ENCODE measurements around the gene PTPN20. TPM values are rescaled to one million over a fixed set of nuclear protein-coding genes. Genes with fewer than 3 reads are reported as not detected.
"Not testable (repeated sequence)": the region's sequence is repeated elsewhere in the genome, so short reads cannot be mapped to it uniquely, and the experiment has no call there.

PTPN20 gene
- total and polyA plus RNA-seq, 5 donors from 2014 or later, result 0.17 to 0.69 (median 0.44) TPM; not detected in 2

DNA sequence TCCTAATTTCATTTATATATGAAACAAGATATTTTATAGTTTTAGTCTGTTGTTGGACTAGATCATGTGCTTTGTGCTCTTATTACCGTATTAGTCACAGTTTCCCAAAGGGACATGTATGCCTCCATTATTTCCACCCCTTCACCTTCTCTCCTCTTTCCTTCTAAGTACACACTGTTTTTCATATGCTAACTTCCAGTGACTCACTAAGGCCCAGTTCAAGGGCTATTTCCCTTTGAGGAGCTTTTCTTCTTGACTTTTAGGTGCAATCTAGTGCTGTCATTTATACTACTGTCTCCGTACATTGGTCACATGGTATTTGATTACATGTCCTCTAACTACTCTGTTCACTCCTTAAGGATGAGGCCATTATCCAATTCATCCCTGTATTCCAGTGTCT, 55.8 kb downstream of the PTPN20 start:
- ATAC-seq (ENCODE audit: low read depth in 2 of 2); H3K27me3 ChIP-seq (ENCODE audit: control insufficient read depth, insufficient read depth, low read length); H3K9me3 ChIP-seq (ENCODE audit: control insufficient read depth in 2 of 2, low read length in 2 of 2); H3K27me3 Mint-ChIP-seq; H3K4me1 ChIP-seq (ENCODE audit: control insufficient read depth, insufficient read depth, low read length, poor library complexity, severe bottlenecking); H3K9me3 Mint-ChIP-seq; H3K4me3 ChIP-seq (ENCODE audit: low read depth, low read length); H3K36me3 Mint-ChIP-seq; H3K27ac ChIP-seq (ENCODE audit: insufficient read depth, low read length, poor library complexity, severe bottlenecking); H3K4me1 Mint-ChIP-seq; H3K27ac Mint-ChIP-seq; DNase-seq; H3K36me3 ChIP-seq (ENCODE audit: control insufficient read depth, insufficient read depth, low read length); H3K4me3 Mint-ChIP-seq: not testable (repeated sequence)

DNA sequence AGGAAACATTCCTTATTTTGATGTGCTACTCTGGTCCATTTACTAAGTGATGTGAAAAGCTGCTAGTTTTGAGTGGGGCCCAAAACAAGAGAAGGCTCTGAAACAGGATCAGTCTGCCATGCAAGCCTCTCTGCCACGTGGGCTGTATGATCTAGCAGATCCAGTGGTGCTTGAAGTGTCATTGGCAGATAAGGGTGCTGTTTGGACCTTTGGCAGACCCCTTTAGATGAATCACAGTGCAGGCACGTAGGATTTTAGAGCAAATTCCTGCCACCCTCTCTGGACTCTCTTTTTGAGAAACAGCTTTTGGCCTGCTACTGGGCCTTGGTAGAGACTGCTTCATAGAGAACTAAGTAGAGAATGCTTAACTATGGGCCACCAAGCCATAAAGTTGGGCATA, 69.0 kb downstream of the PTPN20 start:
- H3K27me3 ChIP-seq (ENCODE audit: control insufficient read depth, insufficient read depth, low read length); H3K9me3 ChIP-seq (ENCODE audit: control insufficient read depth in 2 of 2, low read length in 2 of 2); H3K27me3 Mint-ChIP-seq; H3K9me3 Mint-ChIP-seq; H3K4me3 Mint-ChIP-seq; H3K4me3 ChIP-seq (ENCODE audit: low read depth, low read length); H3K36me3 Mint-ChIP-seq; H3K4me1 ChIP-seq (ENCODE audit: control insufficient read depth, insufficient read depth, low read length, poor library complexity, severe bottlenecking); DNase-seq; H3K27ac Mint-ChIP-seq; ATAC-seq (ENCODE audit: low read depth in 2 of 2); H3K27ac ChIP-seq (ENCODE audit: insufficient read depth, low read length, poor library complexity, severe bottlenecking); H3K36me3 ChIP-seq (ENCODE audit: control insufficient read depth, insufficient read depth, low read length); H3K4me1 Mint-ChIP-seq: not testable (repeated sequence)

DNA sequence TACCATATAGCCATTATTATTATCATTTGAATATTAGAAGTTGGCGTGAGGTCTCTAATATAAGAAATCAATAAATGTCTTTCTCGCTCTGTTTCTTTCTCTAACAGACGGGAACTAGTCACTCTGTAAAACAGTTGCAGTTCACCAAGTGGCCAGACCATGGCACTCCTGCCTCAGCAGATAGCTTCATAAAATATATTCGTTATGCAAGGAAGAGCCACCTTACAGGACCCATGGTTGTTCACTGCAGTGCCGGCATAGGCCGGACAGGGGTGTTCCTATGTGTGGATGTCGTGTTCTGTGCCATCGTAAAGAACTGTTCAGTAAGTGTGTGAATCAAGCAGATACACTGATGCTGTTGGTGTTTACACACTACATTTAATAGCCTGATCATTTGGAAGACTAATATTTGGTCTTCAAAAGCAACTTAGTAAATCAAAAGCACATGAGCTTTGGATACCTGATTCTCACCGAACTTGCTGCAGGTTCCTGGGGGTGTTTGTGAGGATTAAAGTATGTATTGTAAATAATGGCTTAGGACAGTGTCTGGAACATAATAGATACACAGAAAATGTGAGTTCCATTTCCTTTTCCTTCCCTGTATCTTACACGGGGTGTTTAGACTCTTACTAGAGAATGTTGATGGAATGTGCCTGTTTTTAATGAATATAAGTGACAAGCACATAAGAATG, 76.2 kb downstream of the PTPN20 start:
- H3K36me3 Mint-ChIP-seq; H3K4me3 Mint-ChIP-seq; H3K27me3 Mint-ChIP-seq; DNase-seq; H3K4me3 ChIP-seq (ENCODE audit: low read depth, low read length); H3K27ac Mint-ChIP-seq; H3K9me3 ChIP-seq (ENCODE audit: control insufficient read depth in 2 of 2, low read length in 2 of 2); H3K36me3 ChIP-seq (ENCODE audit: control insufficient read depth, insufficient read depth, low read length); H3K4me1 ChIP-seq (ENCODE audit: control insufficient read depth, insufficient read depth, low read length, poor library complexity, severe bottlenecking); H3K27me3 ChIP-seq (ENCODE audit: control insufficient read depth, insufficient read depth, low read length); H3K27ac ChIP-seq (ENCODE audit: insufficient read depth, low read length, poor library complexity, severe bottlenecking); H3K9me3 Mint-ChIP-seq; H3K4me1 Mint-ChIP-seq: not testable (repeated sequence)
- peak; percentile 55 to 66 for ATAC-seq (ENCODE audit: low read depth in 2 of 2)

DNA sequence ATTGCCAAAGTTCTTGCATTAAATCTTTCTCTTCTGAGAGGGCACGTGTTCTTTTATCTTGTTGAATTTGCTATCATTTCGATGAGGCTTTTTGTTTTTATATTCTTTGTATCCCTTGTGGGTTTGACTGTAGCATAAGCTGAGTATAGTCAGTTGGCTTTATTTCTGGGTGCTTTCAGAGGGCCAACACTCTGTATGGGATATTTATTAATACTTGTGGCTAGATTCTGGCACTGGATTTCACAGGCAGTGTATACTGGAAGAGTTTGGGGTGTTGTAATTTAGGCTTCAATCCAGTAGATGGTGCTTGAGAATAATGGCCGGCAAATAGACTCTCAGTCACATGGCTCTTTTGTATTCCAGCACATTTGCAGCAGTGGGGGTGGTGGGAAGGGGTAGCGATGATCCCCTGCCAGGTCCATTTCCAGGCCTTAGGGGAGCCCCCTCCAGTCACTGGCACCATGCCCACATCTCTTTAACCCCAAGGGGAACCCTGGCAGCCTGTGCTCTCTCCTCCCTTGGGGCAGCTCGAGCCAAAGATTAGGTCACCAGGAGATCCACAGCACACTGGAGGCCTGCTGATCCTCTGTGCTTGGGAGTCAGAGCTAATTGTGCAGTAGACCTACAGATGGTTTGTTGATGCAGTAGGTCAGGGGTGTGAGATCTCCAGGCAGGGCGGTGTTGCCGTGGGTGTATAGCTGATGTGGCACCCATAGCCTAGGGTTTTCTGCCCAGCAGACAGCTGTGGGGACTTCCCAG, 81.8 kb downstream of the PTPN20 start:
- Histone ChIP-seq H3K27ac (ENCODE audit: insufficient read depth, low read length, poor library complexity, severe bottlenecking) (no peak overlapping the region), H3K27me3 (ENCODE audit: control insufficient read depth, insufficient read depth, low read length) (no peaks in the 10 kb centered on the region), H3K4me3 (ENCODE audit: low read depth, low read length) (no peak overlapping the region), H3K9me3 (ENCODE audit: control insufficient read depth in 2 of 2, low read length in 2 of 2) (no peaks in the 10 kb centered on the region), H3K36me3 (ENCODE audit: control insufficient read depth, insufficient read depth, low read length) (no peaks in the 10 kb centered on the region), H3K4me1 (ENCODE audit: control insufficient read depth, insufficient read depth, low read length, poor library complexity, severe bottlenecking) (no peaks in the 10 kb centered on the region)
- Mint-ChIP-seq H3K4me1 (no peaks in the 10 kb centered on the region), H3K36me3 (no peaks in the 10 kb centered on the region), H3K27me3 (peaks cover 5% of the 10 kb centered on the region), H3K4me3 (no peak overlapping the region), H3K9me3 (peaks cover 0 to 5% (median 0%) of the 10 kb centered on the region in 7 donors), H3K27ac (no peak overlapping the region)
- DNase-seq (no peak), ATAC-seq (ENCODE audit: low read depth in 2 of 2) (no peak)

DNA sequence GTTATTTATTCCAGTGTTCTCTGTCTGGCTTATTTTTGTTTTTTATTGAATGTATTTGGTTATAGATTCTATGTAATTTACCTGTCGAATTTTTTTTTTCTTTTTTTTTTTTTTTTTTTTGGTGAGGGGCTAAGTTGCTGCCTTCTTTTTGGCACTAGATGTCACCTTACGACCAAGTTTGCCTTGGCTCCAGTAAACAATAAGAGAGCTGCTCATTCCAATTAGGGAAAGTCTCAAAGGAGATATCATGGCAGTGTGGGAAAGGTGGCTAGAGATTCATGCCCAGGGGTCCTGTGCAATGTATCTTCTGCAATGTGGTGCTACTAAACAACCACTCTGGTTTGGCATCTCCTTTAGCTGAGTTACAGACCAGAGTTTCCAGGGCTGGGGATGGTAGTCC, 84.0 kb downstream of the PTPN20 start:
- Histone ChIP-seq H3K27ac (ENCODE audit: insufficient read depth, low read length, poor library complexity, severe bottlenecking) (no peak overlapping the region), H3K36me3 (ENCODE audit: control insufficient read depth, insufficient read depth, low read length) (no peaks in the 10 kb centered on the region), H3K4me1 (ENCODE audit: control insufficient read depth, insufficient read depth, low read length, poor library complexity, severe bottlenecking) (no peaks in the 10 kb centered on the region), H3K27me3 (ENCODE audit: control insufficient read depth, insufficient read depth, low read length) (no peaks in the 10 kb centered on the region), H3K4me3 (ENCODE audit: low read depth, low read length) (no peak overlapping the region), H3K9me3 (ENCODE audit: control insufficient read depth in 2 of 2, low read length in 2 of 2) (no peaks in the 10 kb centered on the region)
- Mint-ChIP-seq H3K36me3 (no peaks in the 10 kb centered on the region), H3K27ac (no peak overlapping the region), H3K9me3 (peaks cover 0 to 5% (median 0%) of the 10 kb centered on the region in 7 donors), H3K4me3 (no peak overlapping the region), H3K27me3 (peaks cover 9% of the 10 kb centered on the region), H3K4me1 (no peaks in the 10 kb centered on the region)
- DNase-seq, result no peak
- ATAC-seq (ENCODE audit: low read depth in 2 of 2), result no peak

DNA sequence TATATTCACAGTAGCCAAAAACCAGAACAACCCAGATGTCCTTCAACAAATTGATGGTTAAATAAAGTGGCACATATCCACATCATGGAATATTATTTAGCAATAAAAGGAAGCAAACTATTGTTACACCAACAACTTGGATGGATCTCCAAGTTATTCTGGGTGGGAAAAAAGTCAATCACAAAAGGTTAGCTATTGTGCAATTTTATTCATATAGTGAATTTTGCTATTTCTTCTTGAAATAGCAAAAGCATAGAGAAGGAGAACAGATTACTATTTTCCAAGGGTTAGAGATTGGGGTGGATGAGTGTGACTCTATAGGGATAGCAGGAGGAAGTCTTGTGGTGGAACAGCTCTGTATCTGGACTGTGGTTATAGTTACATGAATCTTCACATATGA, 87.0 kb downstream of the PTPN20 start:
- no peak for ATAC-seq (ENCODE audit: low read depth in 2 of 2)
- peaks cover 0 to 5% (median 0%) of the 10 kb centered on the region in 7 donors for H3K9me3 Mint-ChIP-seq

DNA sequence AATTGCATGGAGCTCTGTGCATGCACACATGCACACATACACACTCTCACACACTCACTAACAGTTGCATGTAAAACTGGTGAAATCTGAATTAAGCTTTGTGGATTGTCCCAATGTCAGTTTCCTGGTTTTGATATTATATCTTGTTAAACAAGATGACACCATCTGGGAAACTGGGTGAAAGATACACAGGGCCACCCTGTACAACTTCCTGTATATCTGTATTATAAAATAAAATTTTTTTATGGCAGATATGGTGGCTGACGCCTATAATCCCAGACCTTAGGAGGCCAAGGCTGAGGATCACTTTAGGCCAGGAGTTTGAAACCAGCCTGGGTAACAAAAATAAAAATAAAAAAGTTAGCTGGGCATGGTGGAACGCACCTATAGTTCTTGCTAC, 87.4 kb downstream of the PTPN20 start:
- Histone ChIP-seq H3K27me3 (ENCODE audit: control insufficient read depth, insufficient read depth, low read length) (no peaks in the 10 kb centered on the region), H3K4me3 (ENCODE audit: low read depth, low read length) (no peak overlapping the region), H3K9me3 (ENCODE audit: control insufficient read depth in 2 of 2, low read length in 2 of 2) (no peaks in the 10 kb centered on the region), H3K36me3 (ENCODE audit: control insufficient read depth, insufficient read depth, low read length) (no peaks in the 10 kb centered on the region), H3K4me1 (ENCODE audit: control insufficient read depth, insufficient read depth, low read length, poor library complexity, severe bottlenecking) (no peaks in the 10 kb centered on the region), H3K27ac (ENCODE audit: insufficient read depth, low read length, poor library complexity, severe bottlenecking) (no peak overlapping the region)
- Mint-ChIP-seq H3K4me3 (no peak overlapping the region), H3K4me1 (no peaks in the 10 kb centered on the region), H3K9me3 (peaks cover 0 to 5% (median 0%) of the 10 kb centered on the region in 7 donors), H3K27me3 (peaks cover 4% of the 10 kb centered on the region), H3K27ac (no peak overlapping the region), H3K36me3 (no peaks in the 10 kb centered on the region)
- no peak for ATAC-seq (ENCODE audit: low read depth in 2 of 2)
- DNase-seq, result no peak

More for the DNA sequence above, 87.0 kb downstream of the PTPN20 start:
- Mint-ChIP-seq H3K36me3 (no peaks in the 10 kb centered on the region), H3K4me1 (no peaks in the 10 kb centered on the region), H3K4me3 (no peak overlapping the region), H3K27me3 (peaks cover 4% of the 10 kb centered on the region), H3K27ac (no peak overlapping the region)
- no peak for DNase-seq
- H3K27ac ChIP-seq (ENCODE audit: insufficient read depth, low read length, poor library complexity, severe bottlenecking), result no peak overlapping the region
- H3K4me3 ChIP-seq (ENCODE audit: low read depth, low read length), result no peak overlapping the region
- no peaks in the 10 kb centered on the region for H3K9me3 ChIP-seq (ENCODE audit: control insufficient read depth in 2 of 2, low read length in 2 of 2)
- H3K4me1 ChIP-seq (ENCODE audit: control insufficient read depth, insufficient read depth, low read length, poor library complexity, severe bottlenecking), result no peaks in the 10 kb centered on the region
- H3K27me3 ChIP-seq (ENCODE audit: control insufficient read depth, insufficient read depth, low read length), result no peaks in the 10 kb centered on the region
- H3K36me3 ChIP-seq (ENCODE audit: control insufficient read depth, insufficient read depth, low read length), result no peaks in the 10 kb centered on the region

DNA sequence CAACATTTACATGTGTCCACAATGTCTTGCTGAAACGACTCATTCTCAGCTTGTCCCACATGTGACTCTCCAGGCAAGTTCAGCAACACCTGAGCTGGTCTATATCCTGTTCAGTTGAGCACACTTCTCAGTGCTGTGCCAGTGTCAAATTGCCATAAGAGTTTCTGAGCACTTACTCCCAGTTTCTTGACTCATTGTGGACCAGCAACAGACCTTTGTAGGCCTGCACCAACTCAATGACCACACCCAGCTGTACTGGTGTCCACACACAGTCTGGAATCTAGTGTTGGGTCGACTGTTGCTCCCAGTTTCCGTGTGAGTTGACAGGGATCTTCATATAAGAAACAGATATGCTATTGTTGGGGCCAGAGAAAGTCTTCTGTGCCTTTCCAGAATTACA, 88.0 kb downstream of the PTPN20 start:
- Mint-ChIP-seq H3K4me3 (no peak overlapping the region), H3K27ac (no peak overlapping the region), H3K36me3 (no peaks in the 10 kb centered on the region), H3K27me3 (peaks cover 4% of the 10 kb centered on the region), H3K9me3 (peaks cover 0 to 5% (median 0%) of the 10 kb centered on the region in 7 donors), H3K4me1 (no peaks in the 10 kb centered on the region)
- Histone ChIP-seq H3K4me3 (ENCODE audit: low read depth, low read length) (no peak overlapping the region), H3K27me3 (ENCODE audit: control insufficient read depth, insufficient read depth, low read length) (no peaks in the 10 kb centered on the region), H3K27ac (ENCODE audit: insufficient read depth, low read length, poor library complexity, severe bottlenecking) (no peak overlapping the region), H3K9me3 (ENCODE audit: control insufficient read depth in 2 of 2, low read length in 2 of 2) (no peaks in the 10 kb centered on the region), H3K4me1 (ENCODE audit: control insufficient read depth, insufficient read depth, low read length, poor library complexity, severe bottlenecking) (no peaks in the 10 kb centered on the region), H3K36me3 (ENCODE audit: control insufficient read depth, insufficient read depth, low read length) (no peaks in the 10 kb centered on the region)
- DNase-seq, result no peak
- ATAC-seq (ENCODE audit: low read depth in 2 of 2), result no peak

Measured in CD4-positive, CD25-positive, alpha-beta regulatory T cell (primary cell).